ENCODE measurements around the gene CNPY4.

GRCh38 chr7:100174582-100174981, 55.1 kb downstream of the CNPY4 start:
- TF ChIP-seq CTCF (IDR thresholded peaks at IDR 0.05): no peak
- TF ChIP-seq POLR2A (IDR thresholded peaks at IDR 0.05): no peak

Measured in vagina (tissue), 2 donors.